Activated CD8-positive, alpha-beta memory T cell treated with anti-CD3 and anti-CD28 coated beads for 4 hours (primary cell): ENCODE data around the gene YLPM1.
"Not testable (repeated sequence)": the region's sequence is repeated elsewhere in the genome, so short reads cannot be mapped to it uniquely, and the experiment has no call there.

Experiments
- DNase-seq, 2 donors: peaks; one replicate each; pipeline ENCODE4 v3.0.0-alpha.2; 2020; ENCODE audit warnings: low read depth in 2 of 2

YLPM1 gene, protein sequence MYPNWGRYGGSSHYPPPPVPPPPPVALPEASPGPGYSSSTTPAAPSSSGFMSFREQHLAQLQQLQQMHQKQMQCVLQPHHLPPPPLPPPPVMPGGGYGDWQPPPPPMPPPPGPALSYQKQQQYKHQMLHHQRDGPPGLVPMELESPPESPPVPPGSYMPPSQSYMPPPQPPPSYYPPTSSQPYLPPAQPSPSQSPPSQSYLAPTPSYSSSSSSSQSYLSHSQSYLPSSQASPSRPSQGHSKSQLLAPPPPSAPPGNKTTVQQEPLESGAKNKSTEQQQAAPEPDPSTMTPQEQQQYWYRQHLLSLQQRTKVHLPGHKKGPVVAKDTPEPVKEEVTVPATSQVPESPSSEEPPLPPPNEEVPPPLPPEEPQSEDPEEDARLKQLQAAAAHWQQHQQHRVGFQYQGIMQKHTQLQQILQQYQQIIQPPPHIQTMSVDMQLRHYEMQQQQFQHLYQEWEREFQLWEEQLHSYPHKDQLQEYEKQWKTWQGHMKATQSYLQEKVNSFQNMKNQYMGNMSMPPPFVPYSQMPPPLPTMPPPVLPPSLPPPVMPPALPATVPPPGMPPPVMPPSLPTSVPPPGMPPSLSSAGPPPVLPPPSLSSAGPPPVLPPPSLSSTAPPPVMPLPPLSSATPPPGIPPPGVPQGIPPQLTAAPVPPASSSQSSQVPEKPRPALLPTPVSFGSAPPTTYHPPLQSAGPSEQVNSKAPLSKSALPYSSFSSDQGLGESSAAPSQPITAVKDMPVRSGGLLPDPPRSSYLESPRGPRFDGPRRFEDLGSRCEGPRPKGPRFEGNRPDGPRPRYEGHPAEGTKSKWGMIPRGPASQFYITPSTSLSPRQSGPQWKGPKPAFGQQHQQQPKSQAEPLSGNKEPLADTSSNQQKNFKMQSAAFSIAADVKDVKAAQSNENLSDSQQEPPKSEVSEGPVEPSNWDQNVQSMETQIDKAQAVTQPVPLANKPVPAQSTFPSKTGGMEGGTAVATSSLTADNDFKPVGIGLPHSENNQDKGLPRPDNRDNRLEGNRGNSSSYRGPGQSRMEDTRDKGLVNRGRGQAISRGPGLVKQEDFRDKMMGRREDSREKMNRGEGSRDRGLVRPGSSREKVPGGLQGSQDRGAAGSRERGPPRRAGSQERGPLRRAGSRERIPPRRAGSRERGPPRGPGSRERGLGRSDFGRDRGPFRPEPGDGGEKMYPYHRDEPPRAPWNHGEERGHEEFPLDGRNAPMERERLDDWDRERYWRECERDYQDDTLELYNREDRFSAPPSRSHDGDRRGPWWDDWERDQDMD (N-terminal part only)

DNA sequence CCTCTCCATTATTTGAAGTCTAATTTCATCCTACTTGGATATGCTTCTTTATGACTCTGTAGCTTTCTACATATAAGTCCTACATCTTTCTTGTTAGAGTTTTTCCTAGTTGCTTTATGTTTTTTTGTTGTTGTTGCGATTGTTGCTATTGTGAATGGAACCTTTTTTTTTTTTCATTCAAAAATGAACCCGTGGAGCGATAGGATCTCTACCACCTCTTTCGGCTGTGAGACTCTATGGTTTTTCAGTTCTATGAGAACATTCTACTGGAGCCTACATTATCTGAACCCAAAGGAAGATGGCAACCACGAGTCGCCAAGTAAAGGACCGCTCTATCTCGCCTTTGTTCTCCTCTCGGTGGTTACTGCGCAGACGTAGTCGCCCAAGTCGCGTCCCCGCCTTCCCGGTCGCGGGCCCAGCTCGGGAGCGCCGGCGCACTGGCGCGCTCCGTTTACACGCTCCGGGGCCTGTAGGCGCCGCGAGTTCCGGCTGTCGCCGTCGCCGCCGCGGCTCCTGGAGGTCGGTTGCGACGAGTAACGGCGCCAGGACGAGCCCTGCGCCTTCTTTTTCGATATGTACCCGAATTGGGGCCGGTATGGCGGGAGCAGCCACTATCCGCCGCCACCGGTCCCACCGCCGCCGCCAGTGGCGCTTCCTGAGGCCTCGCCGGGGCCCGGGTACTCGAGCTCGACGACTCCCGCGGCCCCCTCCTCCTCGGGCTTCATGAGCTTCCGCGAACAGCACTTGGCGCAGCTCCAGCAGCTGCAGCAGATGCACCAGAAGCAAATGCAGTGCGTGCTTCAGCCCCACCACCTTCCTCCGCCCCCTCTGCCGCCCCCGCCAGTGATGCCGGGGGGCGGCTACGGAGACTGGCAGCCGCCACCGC, at the start of gene YLPM1:
Gene YLPM1, plus strand, starts transcription at position 400 of the 886 bp plus-strand sequence. Its CDS starts 174 bp downstream, at position 574.
- peak; percentile 84 to 87 for DNase-seq

GRCh38 chr14:74713395-74713735, 49.8 kb upstream of the YLPM1 start:
- no peak for DNase-seq

DNA sequence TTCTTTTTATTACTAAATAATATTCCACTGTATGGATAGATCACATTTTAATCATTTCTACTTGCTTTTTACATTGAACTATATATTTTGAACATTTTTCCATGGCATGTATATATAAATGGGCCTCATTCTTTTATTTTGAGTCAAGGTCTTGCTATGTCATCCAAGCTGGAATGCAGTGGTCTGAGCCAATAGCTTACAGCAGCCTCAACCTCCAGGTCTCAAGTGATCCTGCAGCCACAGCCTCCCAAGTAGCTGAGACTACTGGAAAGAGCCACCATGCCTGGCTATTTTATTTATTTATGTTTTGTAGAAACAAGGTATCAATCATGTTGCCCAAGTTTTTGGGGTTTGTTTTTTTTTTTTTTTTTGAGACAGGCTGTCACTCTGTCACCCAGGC, 42.6 kb upstream of the YLPM1 start:
- no peak for DNase-seq

- DNase-seq: no peak
Observed at GRCh38 chr14:74723134-74723533, 40.0 kb upstream of the YLPM1 start.

DNA sequence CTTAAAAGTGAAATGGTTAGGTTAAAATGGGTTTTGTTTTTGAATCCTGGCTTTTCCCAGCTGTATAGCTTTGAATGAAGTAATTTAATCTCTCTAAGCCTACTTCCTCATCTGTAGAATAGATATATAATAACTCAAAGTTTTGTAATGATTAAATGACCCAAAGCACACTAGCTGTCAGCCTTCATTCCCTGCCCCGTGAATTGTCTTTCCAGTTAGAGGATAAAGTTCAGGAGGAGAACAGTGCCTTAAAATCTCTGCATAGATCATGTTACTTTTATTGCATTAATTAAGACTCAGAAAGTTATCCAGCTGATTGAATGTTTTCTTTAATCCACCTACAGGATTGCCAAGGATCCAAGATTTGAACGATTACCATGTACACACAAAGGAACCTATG, 30.7 kb upstream of the YLPM1 start:
- no peak for DNase-seq

- no peak for DNase-seq
Observed at GRCh38 chr14:74733221-74733620, 29.9 kb upstream of the YLPM1 start.

GRCh38 chr14:74735125-74735524, 28.0 kb upstream of the YLPM1 start:
- DNase-seq: no peak

GRCh38 chr14:74737753-74738325, 25.3 kb upstream of the YLPM1 start:
- no peak for DNase-seq

DNA sequence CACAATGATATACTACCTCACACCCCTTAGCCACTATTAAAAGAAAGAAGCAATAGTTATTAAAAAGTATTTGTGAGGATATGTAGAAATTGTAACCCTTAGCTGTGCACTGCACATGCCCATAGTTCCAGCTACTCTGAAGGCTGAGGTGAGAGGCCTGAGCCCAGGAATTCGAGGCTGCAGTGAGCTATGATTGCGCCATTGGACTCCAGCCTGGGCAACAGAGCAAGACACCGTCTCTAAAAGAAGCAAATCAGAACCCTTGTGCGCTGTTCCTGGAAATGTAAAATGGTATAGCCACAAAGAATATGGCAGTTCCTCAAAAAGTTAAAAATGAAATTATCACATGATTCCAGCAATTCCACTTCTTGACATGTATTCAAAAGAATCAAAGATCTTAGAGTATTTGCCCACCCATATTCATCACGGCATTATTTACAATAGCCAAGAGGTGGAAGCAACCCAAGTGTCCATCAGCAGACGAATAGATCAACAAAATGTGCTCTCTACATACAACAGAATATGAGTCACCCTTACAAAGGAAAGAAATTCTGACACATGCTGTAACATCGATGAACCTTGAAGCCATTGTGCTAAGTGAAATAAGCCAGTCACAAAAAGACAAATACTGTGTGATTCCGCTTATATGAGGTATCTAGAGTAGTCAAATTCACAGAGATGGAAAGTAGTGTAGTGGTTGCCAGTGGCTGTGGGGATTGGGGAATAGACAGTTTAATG, 23.7 kb upstream of the YLPM1 start:
- no peak for DNase-seq

- DNase-seq: no peak
Observed at GRCh38 chr14:74747237-74747636, 15.9 kb upstream of the YLPM1 start.

- no peak for DNase-seq
Observed at GRCh38 chr14:74754157-74754556, 9.0 kb upstream of the YLPM1 start.

GRCh38 chr14:74754899-74755298, 8.2 kb upstream of the YLPM1 start:
- DNase-seq: no peak

DNA sequence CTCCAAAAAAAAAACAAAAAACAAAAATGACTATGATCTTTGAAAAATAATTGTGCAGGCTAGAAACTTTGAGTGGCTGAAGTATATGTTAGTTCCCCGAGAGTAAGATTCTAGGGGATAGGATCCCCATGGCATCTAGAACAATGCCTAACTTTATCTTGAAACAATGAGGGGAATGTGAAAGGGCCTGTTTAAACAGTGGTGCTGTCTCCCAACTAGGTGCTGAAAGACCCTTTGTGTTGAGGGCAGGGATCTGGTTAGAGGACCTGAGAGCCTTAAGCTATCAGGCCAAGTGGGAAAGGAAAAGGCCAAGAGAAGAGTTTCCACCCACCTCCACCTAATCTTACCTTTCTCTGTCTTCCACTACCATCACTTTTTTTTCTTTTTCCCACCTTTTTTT, 6.8 kb upstream of the YLPM1 start:
- DNase-seq: no peak

DNA sequence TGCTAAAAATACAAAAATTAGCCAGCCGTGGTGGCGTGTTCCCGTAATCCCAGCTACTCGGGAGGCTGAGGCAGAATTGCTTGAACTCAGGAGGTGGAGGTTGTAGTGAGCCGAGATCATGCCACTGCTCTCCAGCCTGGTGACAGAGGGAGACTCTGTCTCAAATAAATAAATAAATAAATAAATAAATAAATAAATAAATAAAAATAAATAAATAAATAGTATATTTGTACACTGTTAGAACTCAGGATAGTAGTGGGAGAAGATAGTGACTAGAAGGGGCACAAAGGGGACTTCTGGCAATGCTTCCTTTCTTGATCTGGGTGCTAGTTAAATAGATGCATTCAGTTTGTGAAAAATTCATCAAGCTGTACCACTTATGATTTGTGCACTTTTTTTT, 4.6 kb upstream of the YLPM1 start:
- not testable (repeated sequence) for DNase-seq

DNA sequence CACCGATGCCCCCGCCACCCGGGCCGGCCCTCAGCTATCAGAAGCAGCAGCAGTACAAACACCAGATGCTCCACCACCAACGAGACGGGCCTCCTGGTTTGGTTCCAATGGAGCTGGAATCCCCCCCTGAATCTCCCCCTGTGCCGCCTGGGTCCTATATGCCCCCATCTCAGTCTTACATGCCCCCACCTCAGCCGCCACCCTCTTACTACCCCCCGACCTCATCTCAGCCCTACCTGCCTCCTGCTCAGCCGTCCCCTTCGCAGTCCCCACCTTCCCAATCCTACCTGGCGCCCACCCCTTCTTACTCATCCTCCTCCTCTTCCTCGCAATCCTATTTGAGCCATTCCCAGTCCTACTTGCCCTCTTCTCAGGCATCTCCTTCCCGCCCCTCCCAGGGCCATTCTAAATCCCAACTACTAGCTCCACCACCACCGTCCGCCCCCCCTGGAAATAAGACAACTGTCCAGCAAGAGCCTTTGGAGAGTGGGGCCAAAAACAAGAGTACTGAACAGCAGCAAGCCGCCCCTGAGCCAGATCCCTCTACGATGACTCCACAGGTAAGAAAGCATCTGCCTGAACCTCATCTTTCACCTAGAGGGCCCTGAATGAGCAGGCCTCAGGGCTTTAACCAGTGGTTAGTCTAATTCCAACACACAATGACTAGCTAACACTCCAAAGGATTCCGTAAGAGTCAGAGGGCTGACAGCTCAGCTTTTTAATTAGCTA, 851 bp downstream of the YLPM1 start:
- peak in 1 of 2 donors; percentile 0 for DNase-seq

- no peak for DNase-seq
Observed at GRCh38 chr14:74765721-74766120, 2.6 kb downstream of the YLPM1 start.

- no peak for DNase-seq
Observed at GRCh38 chr14:74771399-74771798, 8.3 kb downstream of the YLPM1 start.

GRCh38 chr14:74784634-74785033, 21.5 kb downstream of the YLPM1 start:
- DNase-seq: no peak

DNA sequence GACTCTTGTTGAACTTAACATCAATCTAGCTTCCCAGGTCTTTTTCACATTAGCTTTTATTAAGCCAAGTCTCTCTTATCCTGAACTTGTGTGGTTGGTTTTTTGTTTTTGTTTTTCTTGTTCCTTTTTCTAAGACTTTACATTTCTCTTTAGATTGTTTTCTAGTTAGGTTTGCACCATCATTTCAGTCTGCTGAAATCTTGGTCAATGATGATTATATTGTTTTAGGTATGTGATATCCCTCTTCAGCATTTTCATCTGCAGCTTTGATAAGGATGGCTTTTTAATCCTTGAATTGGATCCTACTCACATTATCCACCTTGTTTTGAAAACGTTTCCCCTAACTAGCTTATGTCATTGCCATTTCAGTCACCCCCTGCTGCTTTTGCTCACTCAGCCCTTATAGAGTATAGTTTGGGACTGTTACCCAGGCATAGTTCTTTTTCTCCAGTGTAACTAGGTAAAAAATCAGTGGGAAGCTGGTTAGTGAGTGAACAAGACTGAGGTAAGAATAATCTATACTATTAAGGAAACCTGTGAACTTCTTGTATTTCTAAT, 22.0 kb downstream of the YLPM1 start:
- DNase-seq: no peak
